Measurements from ENCODE around the gene TM9SF2. TPM values are rescaled to one million over a fixed set of nuclear protein-coding genes. Genes with fewer than 3 reads are reported as not detected.

Gene TM9SF2
- total and polyA plus RNA-seq, 2 of the 4 experiments (the other 2 are of a cell fraction) = 46.1 to 85.5 TPM

DNA sequence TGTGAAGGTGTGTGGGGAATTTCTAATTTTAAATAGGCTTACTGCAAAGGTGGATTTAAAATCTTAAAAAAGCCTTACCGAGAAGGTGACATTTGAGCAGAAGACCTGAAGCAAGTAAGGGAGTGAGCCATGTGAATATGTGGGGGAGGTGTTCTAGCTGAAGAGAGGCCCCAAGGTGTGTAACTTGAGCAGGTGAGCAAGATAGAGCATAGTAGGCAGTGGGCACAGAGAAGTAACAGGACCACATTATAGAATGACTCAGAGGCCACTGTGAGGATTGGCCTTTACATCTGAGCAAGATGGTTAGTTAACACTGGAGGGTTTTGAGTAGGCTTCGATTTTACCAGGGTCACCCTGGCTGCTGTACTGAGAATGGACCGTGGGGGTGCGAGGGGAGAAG lies 22.6 kb downstream of the TM9SF2 start:
- H3K79me1 ChIP-seq (ENCODE audit: low read depth in 1 of 2, low read length in 2 of 2) = peaks cover 27 to 42% of the 10 kb centered on the region in 2 experiments

More for the DNA sequence above, 22.6 kb downstream of the TM9SF2 start:
- Histone ChIP-seq H3K27me3 (ENCODE audit: control insufficient read depth, insufficient read depth, low read length) (no peaks in the 10 kb centered on the region), H3K4me3 (ENCODE audit: insufficient read depth, low read depth, low read length) (no peak overlapping the region), H3K27ac (ENCODE audit: insufficient read depth, low read length) (no peak overlapping the region), H2BK120ac (ENCODE audit: low read depth, low read length) (no peak overlapping the region), H3K23ac (ENCODE audit: low read depth, low read length) (no peak overlapping the region), H4K91ac (ENCODE audit: insufficient read depth, low read depth, low read length) (no peak overlapping the region), H3K9ac (ENCODE audit: low read depth, low read length) (no peak overlapping the region), H2AK5ac (ENCODE audit: low read depth, low read length) (no peak overlapping the region), H2AK9ac (replicated peaks; ENCODE audit: low read depth, low read length, poor library complexity) (no peak overlapping the region), H2AFZ (replicated peaks; ENCODE audit: low read length, poor library complexity) (no peak overlapping the region), H4K5ac (ENCODE audit: low read depth, low read length) (no peak overlapping the region), H3K9me1 (ENCODE audit: insufficient read depth, low read length) (peaks cover 14% of the 10 kb centered on the region), H3K4me2 (ENCODE audit: low read depth, low read length) (no peak overlapping the region), H3K4me1 (ENCODE audit: control insufficient read depth, insufficient read depth, low read length) (0 out of 2 replicates have a peak, but pooled peaks cover 2% of the 10 kb centered on the region), H2BK15ac (ENCODE audit: low read depth, low read length) (no peak overlapping the region), H3K4ac (ENCODE audit: low read depth, low read length) (no peak overlapping the region), H4K8ac (ENCODE audit: low read depth in 2 of 2, low read length in 2 of 2) (no peak overlapping the region), H2BK20ac (ENCODE audit: low read depth, low read length) (no peak overlapping the region), H3K56ac (ENCODE audit: extremely low read depth, insufficient read depth, low read length) (no peak overlapping the region), H4K20me1 (ENCODE audit: insufficient read depth, low read length) (peaks cover 10% of the 10 kb centered on the region; the same call in 1 of the 2 replicates), H3K18ac (ENCODE audit: low read depth, low read length) (no peak overlapping the region), H3K36me3 (ENCODE audit: control insufficient read depth, insufficient read depth, low read length) (peaks cover 25% of the 10 kb centered on the region), H3K9me3 (ENCODE audit: control insufficient read depth, insufficient read depth, low read length) (no peaks in the 10 kb centered on the region), H2BK5ac (ENCODE audit: low read depth, low read length, poor library complexity, severe bottlenecking) (no peak overlapping the region), H3K14ac (replicated peaks; ENCODE audit: low read depth, low read length) (no peak overlapping the region)
- in situ Hi-C loops (cut with MboI; ENCODE audit: low sequenced_read_pairs) = no loop called here
- dilution Hi-C loops (cut with HindIII; ENCODE audit: low sequenced_read_pairs, unreplicated experiment) = no loop called here
- 85% methylated on average over 2 of the region's 4 CpGs; no CpG with 5 or more reads in 1 of the 2 experiments for WGBS, 2 experiments (ENCODE audit: extremely low coverage in 2 of 2, insufficient read length in 1 of 2)
- BruUV-seq (replicated peaks) = no TSS peak
- TF ChIP-seq, protein P1, sequence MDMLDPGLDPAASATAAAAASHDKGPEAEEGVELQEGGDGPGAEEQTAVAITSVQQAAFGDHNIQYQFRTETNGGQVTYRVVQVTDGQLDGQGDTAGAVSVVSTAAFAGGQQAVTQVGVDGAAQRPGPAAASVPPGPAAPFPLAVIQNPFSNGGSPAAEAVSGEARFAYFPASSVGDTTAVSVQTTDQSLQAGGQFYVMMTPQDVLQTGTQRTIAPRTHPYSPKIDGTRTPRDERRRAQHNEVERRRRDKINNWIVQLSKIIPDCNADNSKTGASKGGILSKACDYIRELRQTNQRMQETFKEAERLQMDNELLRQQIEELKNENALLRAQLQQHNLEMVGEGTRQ (IDR thresholded peaks at IDR 0.05; ENCODE audit: low read depth, low read length) = no peak
- TF ChIP-seq CTCF (conservative IDR thresholded peaks at IDR 0.05; ENCODE audit: low read depth, low read length) (no peak), BHLHE40 (IDR thresholded peaks at IDR 0.05; ENCODE audit: low read depth, low read length) (no peak), POLR2A (IDR thresholded peaks at IDR 0.05; ENCODE audit: low read depth, low read length) (no peak), RCOR1 (IDR thresholded peaks at IDR 0.05; ENCODE audit: insufficient replicate concordance, low read length) (no peak)
- DNase-seq = no peak
- ATAC-seq (ENCODE audit: low read depth) = no peak
- intact Hi-C loops (cut with micrococcal nuclease) = loop anchor here (5.0 kb wide), 1 partner anchor 968 kb away; no protein-coding TSS in a partner anchor
- POLR2A ChIA-PET (ENCODE audit: unreplicated experiment) = no interaction called here
- CTCF ChIA-PET = no interaction called here
